ENCODE measurements around the gene CACNG1.

CACNG1 gene

GRCh38 chr17:67051837-67052236 is 7.5 kb downstream of the CACNG1 start:
- DNase-seq (ENCODE audit: low spot score), result no peak

- no peak for DNase-seq (ENCODE audit: low spot score)
These were observed 8.5 kb downstream of the CACNG1 start for GRCh38 chr17:67052720-67053437.

DNA sequence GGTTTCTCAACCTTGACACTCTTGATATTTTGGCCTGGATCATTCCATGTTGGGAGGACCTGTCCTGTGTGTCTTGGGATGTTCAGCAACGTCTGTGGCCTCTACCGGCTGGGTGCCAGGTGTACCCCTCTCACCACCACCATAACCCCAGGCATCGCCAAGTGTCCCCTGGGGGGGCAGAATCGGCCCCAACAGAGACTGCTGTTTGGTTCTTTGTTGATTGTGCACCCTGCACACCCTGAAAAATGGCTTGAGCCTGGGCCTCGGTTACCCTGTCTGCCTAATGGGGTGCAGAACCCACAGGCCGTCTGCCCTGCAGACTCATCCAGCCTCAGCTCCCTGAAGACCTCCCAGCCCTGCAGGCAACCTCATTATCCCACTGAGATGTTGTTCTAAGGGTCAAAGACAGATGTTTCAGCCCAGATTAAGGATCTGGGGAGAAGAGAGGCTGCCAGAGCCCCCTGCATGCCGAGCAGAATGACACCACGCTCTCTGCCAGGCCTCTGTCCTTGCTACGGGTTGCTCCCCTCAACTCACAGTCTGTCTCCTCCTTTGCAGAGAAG is 9.2 kb downstream of the CACNG1 start:
- DNase-seq (ENCODE audit: low spot score), result no peak

DNA sequence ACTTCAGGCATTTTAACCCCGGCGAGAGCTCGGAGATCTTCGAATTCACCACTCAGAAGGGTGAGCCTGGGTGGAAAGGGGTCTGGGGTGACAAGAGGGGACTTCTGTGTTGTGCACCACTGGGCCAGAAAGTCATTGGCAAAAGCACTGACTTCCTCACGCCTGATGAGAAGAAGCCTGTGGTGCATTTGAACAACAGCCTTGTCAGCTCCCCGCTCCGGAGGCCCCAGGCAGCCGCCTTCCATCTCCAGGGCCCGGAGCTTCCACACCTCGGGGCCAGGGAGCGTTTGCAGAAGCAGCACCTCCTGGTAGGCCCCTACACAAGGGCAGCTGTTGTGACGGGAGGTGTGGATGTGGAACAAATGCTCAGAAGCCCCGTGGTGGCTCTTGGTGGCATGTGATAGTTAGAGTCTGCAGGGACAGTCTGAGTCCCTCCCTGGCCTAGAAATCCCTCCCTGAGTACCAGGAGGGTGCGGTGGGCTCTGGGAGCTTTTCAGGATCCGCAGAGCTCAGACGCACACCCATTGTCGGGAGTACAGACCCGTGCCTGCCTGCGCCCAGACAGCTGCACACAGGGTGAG is 9.7 kb downstream of the CACNG1 start:
- no peak for DNase-seq (ENCODE audit: low spot score)

DNA sequence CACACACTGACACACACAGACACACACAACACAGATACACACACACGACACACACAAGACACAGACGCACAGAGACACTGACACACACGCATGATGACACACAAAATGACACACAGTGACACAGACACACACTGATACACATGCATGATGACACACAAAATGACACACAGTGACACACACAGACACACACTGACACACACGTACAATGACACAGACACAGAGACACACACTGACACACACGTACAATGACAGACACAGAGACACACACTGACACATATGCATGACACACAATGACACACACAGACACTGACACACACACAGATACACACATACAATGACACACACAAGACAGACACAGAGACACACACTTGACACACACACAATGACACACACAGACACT is 10.3 kb downstream of the CACNG1 start:
- no peak for DNase-seq (ENCODE audit: low spot score)

- no peak for DNase-seq (ENCODE audit: low spot score)
These were observed 10.7 kb downstream of the CACNG1 start for GRCh38 chr17:67055041-67055443.

DNA sequence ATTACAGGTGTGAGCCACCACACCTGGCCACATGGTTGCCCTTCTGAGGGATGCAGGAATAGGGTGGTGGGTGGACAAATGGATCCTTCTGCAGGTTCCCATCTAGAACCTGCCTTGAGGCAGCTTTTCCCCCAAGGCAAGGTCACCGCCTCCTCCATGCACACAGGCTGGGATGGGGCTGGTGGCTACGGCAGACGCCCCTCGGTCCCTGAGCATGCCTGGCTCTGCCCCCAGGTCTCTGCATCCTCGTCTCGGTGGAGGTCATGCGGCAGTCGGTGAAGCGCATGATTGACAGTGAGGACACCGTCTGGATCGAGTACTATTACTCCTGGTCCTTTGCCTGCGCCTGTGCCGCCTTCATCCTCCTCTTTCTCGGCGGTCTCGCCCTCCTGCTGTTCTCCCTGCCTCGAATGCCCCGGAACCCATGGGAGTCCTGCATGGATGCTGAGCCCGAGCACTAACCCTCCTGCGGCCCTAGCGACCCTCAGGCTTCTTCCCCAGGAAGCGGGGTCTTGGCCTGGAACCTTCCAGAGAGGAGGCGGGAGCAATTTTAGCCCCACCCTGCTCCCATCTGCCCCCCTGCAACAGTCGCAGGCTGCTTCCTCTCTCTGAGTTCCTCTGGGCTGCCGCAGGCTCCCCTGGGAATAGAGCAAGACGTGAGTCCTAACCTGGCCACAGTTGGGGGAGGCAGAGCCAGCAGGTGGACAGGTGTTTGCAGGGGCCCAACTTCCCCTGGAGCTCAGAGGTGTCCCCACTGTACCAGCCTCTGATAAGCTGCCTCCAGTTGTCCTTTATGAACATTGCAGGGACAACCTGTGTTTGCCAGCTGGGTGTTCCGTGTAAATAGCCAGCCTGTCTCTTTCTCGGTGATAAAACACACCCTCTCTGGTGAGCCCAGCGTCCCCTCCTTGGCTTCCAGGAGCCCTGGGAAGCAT is 11.7 kb downstream of the CACNG1 start:
- DNase-seq (ENCODE audit: low spot score), result no peak

DNA sequence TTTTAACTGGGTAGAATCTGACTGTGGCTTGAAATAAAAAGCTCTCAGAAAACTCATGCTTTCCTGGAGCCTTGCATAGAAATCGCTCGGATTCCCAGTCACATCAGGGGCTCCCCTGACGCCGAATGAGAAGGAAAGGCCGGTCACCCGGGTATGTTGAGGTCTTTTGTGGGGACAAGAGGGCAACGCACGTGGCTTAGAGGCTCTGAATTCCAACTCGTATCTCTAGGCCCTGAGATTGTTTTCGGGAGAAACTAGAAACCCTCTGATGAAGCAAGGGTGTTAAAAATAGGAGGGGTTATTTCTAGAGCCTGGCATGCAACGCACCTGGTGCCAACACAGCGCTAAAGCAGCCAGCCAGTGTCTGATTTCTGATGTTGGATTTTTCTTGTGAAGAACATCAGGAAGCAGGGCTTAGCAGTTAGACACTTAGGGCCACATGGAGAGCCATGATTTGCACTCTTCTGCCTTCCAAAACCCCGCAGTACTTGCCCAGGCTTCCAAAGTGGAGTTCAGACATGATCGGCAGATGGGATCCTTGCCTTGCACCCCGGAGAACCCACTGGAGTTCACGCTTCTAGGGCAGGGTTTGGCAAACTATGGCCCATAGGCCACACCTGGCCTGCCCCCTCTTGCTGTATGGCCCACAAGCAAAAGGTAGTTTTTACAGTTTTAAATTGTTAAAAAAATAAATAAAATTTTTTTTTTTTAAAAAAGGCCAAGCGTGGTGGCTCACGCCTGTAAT is 12.6 kb downstream of the CACNG1 start:
- no peak for DNase-seq (ENCODE audit: low spot score)

DNA sequence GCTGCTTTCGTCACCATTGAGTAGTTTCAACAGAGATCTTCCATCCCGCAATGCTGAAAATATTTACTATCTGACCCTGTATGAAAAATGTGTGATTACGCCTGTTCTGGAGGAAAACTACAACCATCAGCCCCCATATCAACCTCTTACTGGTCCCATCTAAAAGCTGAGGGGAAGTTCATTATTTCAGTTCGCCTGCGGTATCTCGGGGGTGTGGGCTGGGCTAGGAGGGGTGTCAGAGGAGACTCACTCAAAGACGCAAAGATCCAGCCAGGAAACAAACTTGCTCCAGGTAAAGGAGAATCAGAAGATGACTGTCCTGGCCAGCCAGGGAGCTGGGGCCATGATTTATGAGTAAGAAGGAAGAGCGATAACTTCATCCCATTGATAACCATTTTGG is 13.7 kb downstream of the CACNG1 start:
- no peak for DNase-seq (ENCODE audit: low spot score)

- no peak for DNase-seq (ENCODE audit: low spot score)
These were observed 15.0 kb downstream of the CACNG1 start for GRCh38 chr17:67059372-67059771.

GRCh38 chr17:67063141-67063540 is 18.8 kb downstream of the CACNG1 start:
- no peak for DNase-seq (ENCODE audit: low spot score)

- DNase-seq (ENCODE audit: low spot score), result no peak
These were observed 22.4 kb downstream of the CACNG1 start for GRCh38 chr17:67066717-67067116.

- DNase-seq (ENCODE audit: low spot score), result no peak
These were observed 23.5 kb downstream of the CACNG1 start for GRCh38 chr17:67067571-67068482.

DNA sequence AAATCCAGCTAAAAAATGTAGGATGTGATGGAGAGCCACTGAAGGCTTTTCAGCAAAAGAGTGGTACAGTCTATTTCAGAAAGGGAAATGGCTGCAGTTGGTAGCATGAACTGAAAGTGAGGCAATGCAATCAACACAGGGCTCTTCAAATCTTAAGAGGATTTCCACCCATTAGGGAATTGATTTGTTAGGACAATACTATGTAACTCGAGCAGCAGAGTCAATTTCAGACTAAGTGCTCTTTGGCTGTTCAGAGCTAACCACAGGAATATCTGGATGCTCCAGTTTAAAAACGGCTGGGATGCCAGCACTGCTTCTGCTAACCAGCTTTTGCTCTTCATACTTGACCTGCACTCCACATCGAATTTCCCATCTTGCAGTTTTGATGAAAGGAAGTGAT is 24.6 kb downstream of the CACNG1 start:
- DNase-seq (ENCODE audit: low spot score), result no peak

DNA sequence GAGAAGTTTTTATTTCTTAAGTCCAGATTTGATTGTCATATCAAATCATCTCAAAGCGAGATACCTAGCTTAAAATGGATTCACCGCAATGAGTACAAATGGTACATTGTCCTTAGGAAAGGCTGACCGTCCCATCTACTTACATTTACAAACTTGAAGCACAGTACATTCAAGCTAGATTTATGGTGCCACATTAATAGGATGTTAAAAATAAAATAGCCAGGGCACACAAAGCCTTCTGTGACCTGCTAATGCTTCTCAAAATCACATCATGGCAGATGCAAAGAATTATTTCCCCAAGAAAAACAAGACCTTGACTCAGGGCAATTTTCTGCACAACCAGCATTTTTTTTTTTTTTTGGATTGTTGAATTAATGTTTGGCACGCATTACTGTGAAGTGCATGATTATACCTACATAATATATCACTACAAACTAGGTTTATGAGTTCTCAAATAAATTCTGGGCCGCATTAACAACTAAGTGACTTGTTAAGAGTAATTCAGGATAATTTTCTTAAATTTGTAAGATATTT is 25.3 kb downstream of the CACNG1 start:
- no peak for DNase-seq (ENCODE audit: low spot score)

DNA sequence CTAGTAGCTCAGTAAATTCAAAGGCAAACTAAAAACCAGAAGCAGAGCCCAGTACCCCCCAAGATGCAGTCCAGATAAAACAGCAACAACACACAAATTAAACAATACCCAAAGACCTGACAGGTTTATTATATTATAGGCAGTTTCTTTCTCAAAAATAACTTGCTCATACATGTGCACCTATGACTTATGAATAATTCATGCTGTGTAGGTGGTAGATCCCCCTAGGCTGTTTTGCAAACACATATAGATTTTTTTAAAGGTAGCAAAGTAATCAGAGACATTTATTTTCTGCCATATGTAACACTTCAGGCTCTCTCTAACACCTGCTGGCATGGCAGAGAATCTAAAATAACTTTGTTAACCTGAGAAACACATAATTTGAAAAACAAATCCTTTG is 27.2 kb downstream of the CACNG1 start:
- DNase-seq (ENCODE audit: low spot score), result no peak

- no peak for DNase-seq (ENCODE audit: low spot score)
These were observed 28.5 kb downstream of the CACNG1 start for GRCh38 chr17:67072885-67073284.

DNA sequence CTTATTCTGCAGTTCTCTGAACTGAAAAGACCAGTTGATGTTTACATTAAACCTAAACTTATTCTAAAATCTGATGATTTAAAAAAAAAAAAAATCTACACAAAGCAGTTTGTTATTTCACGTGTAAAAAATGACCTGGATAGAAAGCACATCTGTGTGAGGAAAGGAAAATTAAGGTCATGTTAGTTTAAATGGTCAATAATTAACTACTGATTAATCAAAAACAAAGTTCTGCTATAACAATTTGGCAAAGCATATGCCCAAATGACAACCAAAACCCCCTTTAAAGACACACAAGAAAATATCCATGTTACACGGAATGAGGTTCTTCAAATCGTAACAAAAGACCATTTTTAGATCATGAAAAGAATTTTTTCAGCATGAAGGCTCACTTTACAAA is 30.4 kb downstream of the CACNG1 start:
- no peak for DNase-seq (ENCODE audit: low spot score)

DNA sequence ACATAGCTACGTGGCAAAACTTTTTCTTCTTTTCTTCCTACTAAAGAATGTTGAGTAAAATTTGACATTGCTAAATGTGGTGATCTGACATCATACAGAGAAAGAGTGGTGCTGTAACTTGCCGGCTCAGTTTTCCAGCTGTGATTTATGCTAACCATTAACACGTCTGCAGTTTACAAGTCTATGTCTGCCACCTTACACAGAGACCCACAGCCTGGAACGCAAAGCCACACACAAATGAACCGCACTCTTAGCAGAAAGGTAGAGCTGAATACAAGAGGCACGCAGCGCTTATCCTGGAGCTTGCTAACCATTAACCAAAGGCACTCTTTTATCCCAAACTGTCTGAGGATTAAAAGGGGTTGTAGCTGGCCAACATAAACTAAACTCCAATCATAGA is 31.9 kb downstream of the CACNG1 start:
- no peak for DNase-seq (ENCODE audit: low spot score)

DNA sequence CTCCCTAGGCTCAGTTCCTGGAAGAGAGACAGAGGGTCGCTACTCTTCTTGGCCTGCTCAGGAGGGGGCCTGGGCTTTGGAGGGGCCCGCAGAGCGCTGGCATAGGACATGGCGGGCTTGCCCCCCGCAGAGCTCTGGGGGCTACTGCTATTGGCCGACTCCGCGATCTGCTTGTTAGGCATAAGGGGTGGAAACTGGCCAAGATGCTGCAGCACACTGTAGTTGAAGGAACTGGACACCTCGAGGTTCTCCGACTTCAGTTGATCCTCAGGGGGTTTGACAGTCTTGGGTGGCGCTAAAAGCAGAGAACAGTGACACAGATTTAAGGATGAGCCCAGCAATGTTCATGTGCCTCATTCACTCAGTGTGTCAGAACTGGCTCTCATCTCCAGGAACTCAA is 33.9 kb downstream of the CACNG1 start:
- DNase-seq (ENCODE audit: low spot score), result no peak

GRCh38 chr17:67079491-67079890 is 35.1 kb downstream of the CACNG1 start:
- DNase-seq (ENCODE audit: low spot score), result no peak
